NOMO-1 (cell line): ENCODE data around the gene FHAD1.

Experiments
- DNase-seq, 2 experiments: peaks; one replicate each; lab custom pipeline; 2025; ENCODE audit not compliant: unreplicated experiment in 2 of 2; lab: John Stamatoyannopoulos, UW

The FHAD1 gene

DNA sequence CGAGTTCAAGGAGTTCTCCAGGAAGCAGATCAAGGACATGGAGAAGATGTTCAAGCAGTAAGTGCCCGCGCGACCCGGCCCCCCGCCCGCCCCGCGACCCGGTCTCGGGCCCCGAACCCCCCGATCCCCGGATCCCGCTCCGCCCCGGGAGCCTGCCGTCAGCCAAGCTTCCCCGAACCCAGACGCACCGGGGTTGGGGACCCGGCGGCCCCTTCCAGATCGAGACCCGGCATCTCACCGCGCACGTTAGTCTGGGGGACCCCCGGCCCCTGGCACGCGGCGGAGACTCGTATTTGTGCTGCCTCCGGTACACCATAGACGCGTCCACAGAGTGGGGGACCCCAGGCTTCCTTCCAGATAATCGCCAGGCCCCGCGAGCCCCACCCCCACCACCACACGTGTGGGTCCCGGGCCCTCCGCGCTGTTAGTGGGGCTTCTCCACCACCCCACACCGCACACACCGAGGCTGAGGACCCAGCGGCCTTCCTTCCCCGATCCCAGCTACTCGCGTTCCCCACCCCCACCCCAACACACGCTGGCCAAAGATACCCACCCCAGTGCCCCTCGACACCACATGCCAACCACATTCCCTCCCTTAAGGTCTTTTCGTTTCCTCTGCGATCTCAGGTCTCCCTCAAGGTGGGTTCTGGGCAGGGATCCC lies 163.3 kb downstream of the FHAD1 start:
- no peak for DNase-seq

DNA sequence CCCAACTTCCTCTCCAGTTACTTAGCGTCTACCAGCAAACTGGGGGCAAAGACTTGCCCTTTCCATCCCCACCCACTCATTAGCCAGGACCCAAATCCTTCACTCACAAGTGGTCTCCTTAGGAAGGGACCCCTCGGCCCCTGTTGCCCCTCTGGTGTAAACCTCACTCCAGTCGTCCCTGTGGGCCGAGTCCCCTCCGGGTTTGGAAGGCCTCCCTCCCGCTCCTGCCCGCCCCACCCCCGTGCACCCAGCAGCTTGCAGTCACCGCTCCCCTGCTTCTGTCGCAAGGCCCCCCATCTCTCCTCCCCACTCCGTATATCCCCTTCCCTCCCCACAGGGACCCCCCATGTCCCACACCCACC lies 163.8 kb downstream of the FHAD1 start:
- DNase-seq, result peak in 1 of 2 experiments; percentile 17

DNA sequence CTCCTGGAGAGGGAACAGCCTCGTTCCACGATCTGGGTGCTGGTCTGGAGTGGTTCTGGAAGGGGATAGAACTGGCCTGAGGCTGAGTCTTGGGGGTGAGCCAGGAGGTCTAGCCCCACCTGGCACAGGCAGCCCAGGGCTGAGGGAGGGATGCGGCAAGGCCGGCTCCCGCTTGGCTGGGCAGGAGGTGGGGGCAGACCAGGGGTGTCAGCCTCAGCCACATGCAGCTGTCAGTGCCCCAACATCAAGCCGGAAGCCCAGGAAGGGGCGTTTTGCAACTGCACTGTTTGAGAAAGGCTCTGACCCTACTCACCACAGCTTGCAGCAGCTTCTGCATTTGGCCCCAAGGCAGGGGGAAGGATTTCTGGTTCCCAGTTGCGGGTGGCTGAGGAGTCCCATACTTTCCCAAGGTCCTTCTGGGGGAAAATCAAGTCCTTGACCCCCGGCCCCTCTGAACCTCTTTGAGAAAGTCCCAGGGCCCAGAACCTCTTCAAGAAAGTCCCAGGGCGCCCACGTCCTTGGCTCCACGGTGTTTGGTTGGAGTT lies 164.6 kb downstream of the FHAD1 start:
- DNase-seq, result peak; percentile 79 to 86

DNA sequence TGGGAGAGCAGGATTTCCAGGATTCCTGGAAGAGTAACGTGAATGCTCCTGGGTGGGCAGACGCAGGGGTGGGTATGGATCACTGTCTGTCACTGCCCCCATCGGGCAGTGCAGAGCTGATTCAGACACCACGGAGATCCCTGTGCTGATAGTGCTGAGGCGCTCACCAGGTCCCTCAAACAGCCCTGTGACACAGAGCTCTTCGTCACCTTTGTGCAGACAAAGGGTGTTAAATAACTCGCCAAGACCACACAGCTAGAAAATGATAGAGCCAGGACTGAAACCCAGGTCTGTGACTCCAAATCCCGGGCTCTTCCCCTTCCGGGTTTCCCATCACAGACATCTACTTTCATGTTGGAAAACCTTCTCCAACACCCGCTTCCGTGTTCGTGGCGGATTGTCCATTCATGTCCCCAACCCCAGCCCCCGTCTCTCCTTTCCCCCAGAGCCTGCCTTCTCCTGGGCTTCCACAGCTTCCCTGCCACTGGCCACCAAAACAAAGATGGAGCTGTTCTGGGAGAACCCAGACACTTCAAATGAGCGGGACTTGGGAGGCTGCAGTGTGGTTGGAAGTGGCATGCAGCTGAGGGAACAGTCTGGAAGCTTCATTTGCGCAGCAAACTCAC lies 165.3 kb downstream of the FHAD1 start:
- DNase-seq, result no peak

DNA sequence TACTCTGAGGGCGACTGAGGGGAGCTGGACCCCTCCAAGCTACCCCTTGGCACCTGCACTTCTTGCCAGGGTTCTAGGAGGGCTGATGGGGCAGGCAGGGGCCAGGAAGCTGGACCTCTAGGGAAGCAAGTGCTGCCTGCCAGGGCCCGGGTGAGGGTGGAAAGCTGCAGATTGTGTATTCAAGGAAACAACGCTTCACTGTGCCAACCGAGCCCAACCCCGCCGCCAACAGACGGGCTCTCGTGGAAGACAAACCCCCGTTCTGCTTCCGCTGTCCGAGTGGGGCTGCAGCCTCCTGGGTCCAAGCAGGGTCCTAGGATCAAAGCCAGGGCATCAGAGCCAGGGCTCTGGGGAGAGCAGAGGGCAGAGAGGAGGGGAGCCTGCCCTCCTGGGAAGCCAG lies 165.8 kb downstream of the FHAD1 start:
- DNase-seq, result no peak

DNA sequence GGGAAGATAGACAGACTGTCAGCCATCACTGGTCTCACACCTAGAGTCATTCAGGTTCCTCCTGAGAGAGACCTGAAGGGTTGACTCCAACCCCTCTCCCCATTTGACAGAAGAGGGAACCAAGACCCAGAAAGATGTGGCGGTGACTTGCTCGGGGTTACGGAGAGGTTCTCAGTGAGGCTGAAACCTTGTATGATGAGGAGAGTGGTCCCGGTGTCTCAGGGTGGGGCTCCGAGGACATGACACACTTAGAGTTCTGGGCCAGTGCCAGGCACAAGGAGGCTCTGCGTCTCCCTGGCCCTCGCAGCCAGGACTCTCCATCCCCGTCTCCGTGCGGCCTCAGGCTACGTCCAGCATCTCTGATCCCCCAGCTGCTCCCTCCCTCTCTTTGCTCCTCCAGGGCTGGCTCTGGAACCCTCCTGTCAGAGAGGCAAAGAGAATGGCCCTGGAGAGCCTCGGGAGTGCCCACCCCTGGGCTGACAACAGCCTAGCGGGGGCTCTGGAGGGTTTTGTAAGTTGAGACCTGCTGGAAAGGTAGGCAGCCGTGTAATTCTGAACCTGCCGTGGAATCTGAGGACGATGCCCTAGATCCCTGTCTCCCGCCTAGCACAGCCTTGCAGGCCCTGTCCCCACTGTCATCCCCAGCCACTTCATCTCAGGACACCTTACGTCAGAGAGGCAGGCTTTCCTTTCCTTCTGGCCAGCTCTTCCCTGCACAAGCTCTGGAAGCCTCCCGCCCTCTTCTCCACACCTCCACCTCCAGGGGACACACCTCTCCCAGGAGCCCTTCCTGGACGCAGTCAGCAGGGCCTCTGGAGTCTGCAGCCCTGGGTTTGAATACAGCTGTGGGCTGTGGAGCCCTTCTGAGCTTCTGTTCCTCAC lies 166.8 kb downstream of the FHAD1 start:
- no peak for DNase-seq

DNA sequence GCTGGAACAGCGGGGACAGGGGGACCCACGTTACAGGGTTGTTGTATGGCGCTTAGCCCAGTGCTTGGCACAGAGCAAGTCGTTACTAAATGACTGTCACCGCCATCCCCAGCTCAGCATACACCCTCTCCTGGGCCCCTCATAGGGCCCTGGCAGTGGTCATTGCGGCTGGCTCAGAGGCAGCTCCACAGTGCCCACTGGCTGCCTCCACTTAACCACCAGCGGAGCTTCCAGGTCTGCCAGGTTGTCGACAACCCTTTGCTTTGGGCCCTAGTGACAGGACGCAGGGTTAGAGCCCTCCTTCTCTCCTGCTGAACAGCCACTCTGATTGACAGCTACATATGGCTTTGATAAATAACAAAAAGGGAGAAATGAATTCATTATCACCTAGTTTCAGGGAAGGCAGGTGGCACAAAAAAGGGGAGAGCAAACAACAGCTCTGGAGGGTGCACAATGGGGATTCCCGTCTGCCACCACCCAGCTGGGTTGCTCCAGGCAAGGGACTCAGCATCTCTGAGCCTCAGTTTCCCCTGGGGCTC lies 167.5 kb downstream of the FHAD1 start:
- DNase-seq, result no peak

DNA sequence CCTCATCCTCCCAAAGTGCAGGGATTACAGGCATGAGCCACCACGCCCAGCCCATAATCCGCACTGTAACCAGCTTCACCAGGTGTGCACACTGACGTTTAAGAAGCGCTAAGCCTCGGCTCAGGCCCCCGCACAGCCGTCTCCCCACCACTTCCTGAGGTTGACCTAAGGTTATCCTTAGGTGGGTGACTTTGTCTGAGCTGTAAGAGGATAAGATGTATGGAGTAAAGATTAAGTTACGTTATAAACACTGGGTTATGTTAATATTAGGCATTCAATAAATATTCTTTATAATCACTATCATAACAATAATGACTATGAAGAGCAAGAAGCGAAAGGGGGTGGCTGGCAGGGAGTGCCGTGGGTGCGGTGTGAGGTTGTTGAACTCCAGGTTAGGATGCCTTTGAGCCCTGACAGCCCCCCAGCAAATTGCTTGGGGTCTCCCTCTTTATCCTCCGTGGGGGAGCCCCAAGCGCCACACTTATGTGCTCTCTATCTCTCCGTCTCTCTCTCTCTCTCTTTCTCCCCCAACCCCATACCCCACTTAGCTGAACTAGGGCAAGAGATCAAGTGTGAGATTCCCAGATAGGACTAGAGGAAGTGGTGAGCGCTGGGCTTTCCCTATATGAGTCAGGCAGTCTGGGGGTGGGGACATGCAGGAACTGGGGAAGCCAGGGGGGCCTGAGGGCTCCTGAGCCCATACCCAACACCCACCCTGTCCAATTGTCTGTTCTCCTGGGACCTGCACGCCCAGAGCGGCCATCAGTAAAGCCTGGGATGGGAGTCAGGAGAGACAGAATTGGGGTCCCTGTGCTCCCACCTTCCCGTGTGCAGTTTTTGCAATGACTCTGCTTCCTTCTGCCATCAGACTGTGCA lies 170.3 kb downstream of the FHAD1 start:
- DNase-seq, result no peak

DNA sequence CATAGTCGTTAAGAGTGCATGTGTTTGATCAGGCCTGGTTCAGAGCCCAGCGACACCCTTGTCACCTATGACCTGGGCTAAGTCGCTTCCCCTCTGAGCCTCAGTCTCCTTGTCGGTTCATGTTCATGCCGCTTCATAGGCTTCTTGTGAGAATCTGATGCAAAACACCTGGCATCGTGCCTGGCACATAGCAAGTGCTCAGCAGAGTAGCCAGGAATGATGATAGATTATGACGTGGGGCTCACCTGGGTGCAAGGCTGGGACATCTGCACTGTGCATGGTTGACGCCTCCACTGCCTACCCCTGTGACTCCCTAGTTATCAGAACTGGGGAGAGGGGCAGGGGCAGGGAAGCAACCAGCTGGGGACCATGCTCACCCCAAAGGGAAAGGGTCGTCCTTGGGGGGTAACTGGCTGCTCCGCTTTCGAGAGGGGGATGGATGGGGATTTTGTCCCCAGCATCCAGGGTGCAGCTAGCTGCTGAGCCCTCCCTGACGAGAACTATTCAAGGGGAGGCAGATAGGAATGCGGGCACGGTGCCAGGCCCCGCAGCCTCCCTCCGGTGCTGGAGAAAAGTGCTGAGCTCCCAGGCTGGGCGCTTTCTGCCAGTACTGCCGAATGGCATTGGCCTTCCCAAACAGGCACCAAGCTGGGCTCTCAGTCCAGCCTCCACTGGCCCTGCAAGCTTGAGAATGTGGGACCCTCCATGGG lies 171.9 kb downstream of the FHAD1 start:
- DNase-seq, result no peak

DNA sequence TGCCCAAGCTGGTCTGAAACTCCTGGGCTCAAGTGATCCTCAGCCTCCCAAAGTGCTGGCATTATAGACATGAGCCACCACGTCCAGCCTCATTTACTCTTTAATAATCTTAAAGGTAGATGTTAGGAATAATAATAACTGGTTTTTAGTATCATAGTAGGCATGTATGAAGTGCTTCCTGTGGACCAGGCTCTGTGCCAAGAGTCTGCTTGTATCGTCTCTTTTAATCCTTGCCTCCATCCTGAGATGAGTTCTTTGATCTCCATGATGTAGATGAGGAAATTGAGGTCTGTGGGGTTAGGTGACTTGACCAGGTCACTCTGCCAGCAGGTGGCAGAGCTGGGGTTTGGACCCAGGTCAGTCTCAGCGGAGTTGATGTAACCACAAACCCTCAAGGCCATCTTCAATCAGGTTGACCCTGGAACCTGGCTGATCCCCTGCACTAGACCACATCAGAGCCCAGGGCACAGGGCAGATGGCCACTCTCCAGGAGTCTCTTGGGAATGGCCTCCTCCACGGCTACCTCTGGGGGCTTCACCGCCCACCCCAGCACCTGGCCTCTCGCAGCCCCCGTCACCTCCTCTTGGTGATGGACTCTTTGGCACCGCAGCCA lies 173.9 kb downstream of the FHAD1 start:
- no peak for DNase-seq

DNA sequence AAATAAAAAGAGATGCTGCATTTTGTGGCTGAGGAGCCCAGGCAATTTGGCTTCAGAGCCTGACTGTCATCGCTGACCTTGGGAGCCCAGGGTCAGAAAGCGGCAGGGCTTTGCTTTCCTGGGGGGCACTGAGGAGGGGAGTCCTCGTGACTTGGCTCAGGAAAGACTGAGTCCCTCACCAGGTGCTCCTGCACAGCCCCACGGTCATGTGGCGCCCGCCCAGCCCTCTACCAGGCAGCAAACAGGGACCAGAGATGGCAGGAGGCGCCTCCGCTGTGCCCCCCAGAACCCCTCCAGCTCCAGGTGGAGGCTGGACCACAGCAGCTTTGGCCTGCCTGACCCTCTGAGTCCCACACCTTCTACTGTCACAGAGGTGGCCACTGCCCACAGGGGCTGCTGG lies 175.8 kb downstream of the FHAD1 start:
- DNase-seq, result no peak

DNA sequence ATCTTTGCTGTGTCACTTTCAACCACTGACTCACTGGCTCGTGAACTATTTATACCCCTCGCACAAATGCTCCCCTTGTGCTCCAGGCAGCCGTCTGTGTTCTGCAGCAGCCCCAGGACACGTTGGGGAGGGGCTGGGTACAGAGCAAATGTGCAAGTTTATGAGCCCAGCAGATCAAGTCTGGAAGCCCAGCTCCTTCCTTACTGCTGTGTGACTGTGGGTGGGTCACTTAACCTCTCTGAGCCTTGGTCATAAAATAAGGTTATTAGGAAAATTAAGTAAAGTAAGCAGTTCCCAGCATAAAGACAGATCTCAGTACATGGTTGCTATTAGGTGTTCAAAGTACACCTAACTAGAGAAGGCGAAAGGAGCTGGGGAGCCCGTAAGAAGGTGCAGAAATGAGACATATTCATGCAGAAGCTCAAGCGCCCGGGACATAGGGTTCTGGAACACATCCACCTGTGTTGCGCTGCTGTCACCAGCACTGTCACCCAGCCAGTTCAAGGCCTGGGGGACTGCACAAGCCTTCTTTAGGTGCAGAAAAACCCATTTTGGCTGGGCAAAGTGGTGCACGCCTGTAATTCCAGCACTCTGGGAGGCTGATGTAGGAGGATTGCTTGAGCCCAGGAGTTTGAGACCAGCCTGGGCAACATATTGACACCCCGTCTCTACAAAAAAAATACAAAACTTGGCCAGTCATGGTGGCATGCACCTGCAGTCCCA lies 176.5 kb downstream of the FHAD1 start:
- DNase-seq, result no peak

DNA sequence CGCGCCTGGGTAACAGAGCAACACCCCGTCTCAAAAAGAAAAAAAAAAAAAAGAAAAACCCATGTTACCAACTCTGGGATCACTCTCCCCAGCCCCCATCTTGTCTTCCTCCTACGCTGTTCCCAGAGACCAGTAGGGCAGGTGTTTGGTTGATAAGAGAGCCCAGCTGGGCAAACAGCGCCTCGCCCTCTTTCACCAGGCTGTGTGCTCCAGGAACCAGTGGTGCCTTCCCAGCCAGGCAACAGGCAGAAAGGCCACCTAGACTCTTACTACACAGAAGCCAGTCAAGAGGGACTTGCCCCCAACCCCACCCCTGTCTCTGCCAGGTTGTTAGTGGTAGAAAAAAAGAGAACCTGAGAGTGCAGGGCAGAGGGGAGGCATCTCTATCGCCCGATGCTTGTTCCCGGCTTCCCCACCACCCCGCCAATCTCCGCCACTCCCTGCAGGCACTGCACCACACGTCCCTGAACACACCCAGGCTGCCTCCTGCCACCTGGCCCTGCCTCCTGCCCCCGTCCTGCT lies 177.2 kb downstream of the FHAD1 start:
- DNase-seq, result no peak

DNA sequence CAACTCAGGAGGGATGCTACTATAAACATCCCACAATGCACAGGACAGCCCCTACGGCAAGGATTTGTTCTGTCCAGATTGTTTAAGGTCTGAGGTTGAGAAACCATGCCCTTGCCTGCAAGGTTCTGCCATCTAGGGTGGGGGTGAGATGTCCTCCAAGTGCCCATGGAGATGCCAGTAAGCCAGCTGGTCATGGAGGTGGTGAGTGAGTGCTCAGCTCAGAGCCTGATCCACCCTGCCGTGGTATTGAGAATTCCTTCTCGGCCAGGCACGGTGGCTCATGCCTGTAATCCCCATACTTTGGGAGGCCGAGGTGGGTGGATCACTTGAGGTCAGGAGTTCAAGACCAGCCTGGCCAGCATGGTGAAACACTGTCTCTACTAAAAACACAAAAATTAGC lies 178.0 kb downstream of the FHAD1 start:
- DNase-seq, result no peak

DNA sequence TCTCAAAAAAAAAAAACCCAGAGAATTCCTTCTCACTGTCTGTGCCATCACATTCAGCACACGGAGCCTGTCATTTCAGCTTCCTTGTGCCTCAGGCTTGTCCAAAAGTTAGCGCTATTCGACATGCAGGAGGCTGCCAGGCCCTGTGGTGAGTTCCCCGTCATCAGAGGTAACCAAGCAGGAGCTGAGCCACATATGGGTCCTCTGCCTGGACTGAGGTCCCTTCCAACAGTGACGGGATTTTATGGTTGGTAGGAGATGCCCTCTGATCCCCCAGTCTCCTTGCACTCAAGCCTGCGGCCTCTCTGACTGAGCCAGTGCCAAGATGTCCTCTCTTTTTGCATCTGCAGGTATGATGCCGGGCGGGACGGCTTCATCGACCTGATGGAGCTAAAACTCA lies 178.5 kb downstream of the FHAD1 start:
- DNase-seq, result no peak

DNA sequence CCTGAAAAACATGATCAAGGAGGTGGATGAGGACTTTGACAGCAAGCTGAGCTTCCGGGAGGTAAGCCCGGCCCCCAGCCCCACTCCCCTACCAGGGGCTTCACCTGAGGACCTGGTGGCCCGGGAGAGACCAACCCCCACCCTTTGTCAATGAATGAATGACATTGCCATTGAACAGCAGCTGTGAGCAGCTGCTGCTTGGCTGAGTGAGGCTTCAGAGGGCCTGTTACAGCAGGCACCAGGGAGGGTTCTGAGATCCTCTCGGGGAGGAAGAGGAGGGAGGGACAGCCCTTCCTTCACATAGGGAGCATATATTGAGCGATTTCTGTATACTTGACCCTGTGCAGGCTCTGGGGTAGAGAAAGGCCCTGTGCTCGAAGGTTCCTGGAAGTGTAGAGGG lies 178.9 kb downstream of the FHAD1 start:
- no peak for DNase-seq

DNA sequence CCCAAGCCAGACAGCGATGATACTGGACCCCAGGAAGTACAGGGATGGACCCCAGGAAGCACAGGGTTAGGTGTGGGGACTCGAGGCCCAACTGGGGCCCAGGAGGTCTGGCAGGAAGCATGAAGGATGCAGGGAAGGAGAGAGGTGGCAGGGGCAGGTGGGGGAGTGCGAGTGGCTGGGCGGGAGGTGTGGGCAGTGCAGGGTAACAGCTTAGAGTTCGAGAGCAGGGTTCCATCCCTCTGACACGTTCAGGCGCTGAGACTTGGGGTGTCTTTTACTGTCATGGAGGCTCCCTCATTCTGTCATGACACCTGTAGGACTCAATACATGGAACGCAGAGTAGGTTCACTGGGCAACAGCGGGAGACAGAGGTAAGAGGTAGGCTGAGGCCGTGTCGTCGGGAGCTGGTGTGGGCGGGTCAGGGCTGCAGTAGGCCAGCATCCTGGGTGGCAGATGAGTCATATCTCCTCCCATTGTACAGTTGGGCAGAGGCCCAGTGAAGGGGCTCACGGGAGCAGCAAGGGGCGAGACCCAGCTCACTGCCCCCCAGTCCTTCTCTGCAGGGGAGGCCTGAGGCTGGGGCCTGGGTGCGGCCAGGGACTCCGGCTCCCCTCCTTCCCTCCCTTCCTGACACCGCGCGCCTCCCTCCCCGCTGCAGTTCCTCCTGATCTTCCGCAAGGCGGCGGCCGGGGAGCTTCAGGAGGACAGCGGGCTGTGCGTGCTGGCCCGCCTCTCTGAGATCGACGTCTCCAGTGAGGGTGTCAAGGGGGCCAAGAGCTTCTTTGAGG lies 179.7 kb downstream of the FHAD1 start:
- DNase-seq, result no peak

DNA sequence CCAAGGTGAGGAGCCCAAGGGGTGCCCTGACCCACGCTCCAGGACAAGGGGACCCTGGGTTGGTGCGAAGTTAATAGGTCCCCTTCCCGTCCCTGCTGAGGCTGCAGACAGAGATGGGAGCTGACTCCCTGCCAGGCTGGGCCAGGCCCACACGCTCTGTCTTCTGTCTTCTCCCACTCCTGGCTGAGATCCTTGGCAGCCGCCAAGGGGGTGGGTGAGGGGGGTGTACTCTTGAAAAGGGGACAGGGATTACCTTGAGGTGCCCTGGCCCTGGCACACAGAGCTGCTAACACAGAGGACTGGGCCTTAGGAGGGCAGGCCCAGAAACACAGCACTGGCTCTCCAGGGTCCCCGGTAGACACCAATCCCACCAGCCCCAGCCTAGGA lies 180.2 kb downstream of the FHAD1 start:
- no peak for DNase-seq
